Colonic mucosa (tissue), 4 donors: ENCODE data around the gene FAM32A. TPM values are rescaled to one million over a fixed set of nuclear protein-coding genes. Genes with fewer than 3 reads are reported as not detected.
"Not testable (repeated sequence)": the region's sequence is repeated elsewhere in the genome, so short reads cannot be mapped to it uniquely, and the experiment has no call there.

ENCODE experiments used
- DNase-seq: peaks from one replicate; pipeline ENCODE4 v3.0.0-alpha.2; 2020
- H3K27ac ChIP-seq: fragments of 200-600 bp; one replicate; pipeline ENCODE4 v1.8.0; 2021
- H3K27me3 ChIP-seq: fragments of 200-600 bp; one replicate; pipeline ENCODE4 v1.8.0; 2021
- H3K36me3 ChIP-seq: fragments of 200-600 bp; one replicate; pipeline ENCODE4 v1.8.0; 2021
- H3K4me1 ChIP-seq: fragments of 200-600 bp; one replicate; pipeline ENCODE4 v1.8.0; 2021; ENCODE audit warnings: mild to moderate bottlenecking
- H3K4me3 ChIP-seq: fragments of 200-600 bp; one replicate; pipeline ENCODE4 v1.8.0; 2021
- H3K9ac ChIP-seq, 2 donors: one replicate each; pipeline ENCODE4 v1.7.0; 2013; ENCODE audit warnings: control low read depth in 2 of 2, low read depth in 2 of 2, low read length in 2 of 2
- H3K9me3 ChIP-seq: fragments of 200-600 bp; one replicate; pipeline ENCODE4 v1.8.0; 2021
- intact Hi-C: fragments of 100-400 bp; cut with DNase I; formaldehyde crosslinking; loops from one replicate; pipeline ENCODE4 v1.14.1; 2022
- total RNA-seq, 2 donors: library from RNA; stranded (reverse); fragmentation: NEBNext Ultra II Directional in 1 of 2; extraction: Animal tissue kit (Norgen Biotek cat#: 25700) in 1 of 2; gene quantifications; one replicate each; pipeline ENCODE4 v1.2.1, GENCODE V29; 2021
- TF ChIP-seq, protein P1 (sequence below): fragments of 200-600 bp; IDR thresholded peaks from one replicate; pipeline ENCODE4 v1.8.0; 2022; ENCODE audit warnings: antibody characterized with exemption, mild to moderate bottlenecking
- donor health status: healthy.
- donor health status: DM: no; HTN: no; CAD: no.
- donor health status: DM: no; HTN: no; CAD: no.

The FAM32A gene
- total RNA-seq, 2 donors from 2014 or later, result 76.9 to 78.3 TPM

DNA sequence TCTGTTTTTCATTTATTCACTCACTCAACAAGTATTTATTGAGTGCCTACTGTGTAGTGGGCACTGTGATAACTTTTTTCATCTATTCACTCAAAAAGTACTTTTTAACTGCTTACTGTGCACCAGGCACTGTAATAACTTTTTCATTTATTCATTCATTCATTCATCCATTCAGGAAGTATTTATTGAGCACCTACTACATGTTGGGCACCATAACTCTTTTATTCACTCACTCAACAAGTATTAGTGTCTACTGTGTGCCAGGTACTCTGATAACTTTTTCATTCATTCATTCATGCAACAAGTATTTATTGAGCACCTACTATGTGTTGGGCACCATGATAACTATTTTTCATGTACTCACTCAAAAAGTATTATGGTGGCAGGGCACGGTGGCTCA is 18.8 kb upstream of the FAM32A start:
- DNase-seq, result no peak
- TF ChIP-seq, protein P1, sequence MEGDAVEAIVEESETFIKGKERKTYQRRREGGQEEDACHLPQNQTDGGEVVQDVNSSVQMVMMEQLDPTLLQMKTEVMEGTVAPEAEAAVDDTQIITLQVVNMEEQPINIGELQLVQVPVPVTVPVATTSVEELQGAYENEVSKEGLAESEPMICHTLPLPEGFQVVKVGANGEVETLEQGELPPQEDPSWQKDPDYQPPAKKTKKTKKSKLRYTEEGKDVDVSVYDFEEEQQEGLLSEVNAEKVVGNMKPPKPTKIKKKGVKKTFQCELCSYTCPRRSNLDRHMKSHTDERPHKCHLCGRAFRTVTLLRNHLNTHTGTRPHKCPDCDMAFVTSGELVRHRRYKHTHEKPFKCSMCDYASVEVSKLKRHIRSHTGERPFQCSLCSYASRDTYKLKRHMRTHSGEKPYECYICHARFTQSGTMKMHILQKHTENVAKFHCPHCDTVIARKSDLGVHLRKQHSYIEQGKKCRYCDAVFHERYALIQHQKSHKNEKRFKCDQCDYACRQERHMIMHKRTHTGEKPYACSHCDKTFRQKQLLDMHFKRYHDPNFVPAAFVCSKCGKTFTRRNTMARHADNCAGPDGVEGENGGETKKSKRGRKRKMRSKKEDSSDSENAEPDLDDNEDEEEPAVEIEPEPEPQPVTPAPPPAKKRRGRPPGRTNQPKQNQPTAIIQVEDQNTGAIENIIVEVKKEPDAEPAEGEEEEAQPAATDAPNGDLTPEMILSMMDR, result no peak
- H3K9me3 ChIP-seq, result no peaks in the 10 kb centered on the region
- intact Hi-C loops, result no loop called here
- H3K36me3 ChIP-seq, result no peaks in the 10 kb centered on the region
- H3K9ac ChIP-seq, result no peak overlapping the region
- no peak overlapping the region for H3K4me3 ChIP-seq
- H3K4me1 ChIP-seq, result no peaks in the 10 kb centered on the region
- H3K27ac ChIP-seq, result no peak overlapping the region
- no peaks in the 10 kb centered on the region for H3K27me3 ChIP-seq

DNA sequence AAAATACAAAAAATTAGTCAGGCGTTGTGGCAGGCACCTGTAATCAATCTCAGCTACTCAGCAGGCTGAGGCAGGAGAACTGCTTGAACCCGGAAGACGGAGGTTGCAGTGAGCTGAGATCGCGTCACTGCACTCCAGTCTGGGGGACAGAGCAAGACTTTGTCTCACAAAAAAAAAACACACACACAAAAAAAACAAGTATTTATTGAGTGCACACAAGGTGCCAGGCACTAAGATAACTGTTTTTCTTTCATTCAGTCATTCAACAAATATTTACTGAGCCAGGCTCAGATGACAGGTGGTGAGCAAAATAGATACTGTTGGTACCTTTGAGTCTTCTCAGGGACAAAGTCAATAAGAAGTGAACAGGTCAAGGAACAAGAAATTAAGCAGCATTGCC is 18.2 kb upstream of the FAM32A start:
- Histone ChIP-seq H3K27me3 (no peaks in the 10 kb centered on the region), H3K36me3 (no peaks in the 10 kb centered on the region), H3K4me3 (no peak overlapping the region), H3K9me3 (no peaks in the 10 kb centered on the region), H3K4me1 (no peaks in the 10 kb centered on the region), H3K9ac (no peak overlapping the region), H3K27ac (no peak overlapping the region)
- TF ChIP-seq, protein P1, result no peak
- intact Hi-C loops, result no loop called here
- no peak for DNase-seq

DNA sequence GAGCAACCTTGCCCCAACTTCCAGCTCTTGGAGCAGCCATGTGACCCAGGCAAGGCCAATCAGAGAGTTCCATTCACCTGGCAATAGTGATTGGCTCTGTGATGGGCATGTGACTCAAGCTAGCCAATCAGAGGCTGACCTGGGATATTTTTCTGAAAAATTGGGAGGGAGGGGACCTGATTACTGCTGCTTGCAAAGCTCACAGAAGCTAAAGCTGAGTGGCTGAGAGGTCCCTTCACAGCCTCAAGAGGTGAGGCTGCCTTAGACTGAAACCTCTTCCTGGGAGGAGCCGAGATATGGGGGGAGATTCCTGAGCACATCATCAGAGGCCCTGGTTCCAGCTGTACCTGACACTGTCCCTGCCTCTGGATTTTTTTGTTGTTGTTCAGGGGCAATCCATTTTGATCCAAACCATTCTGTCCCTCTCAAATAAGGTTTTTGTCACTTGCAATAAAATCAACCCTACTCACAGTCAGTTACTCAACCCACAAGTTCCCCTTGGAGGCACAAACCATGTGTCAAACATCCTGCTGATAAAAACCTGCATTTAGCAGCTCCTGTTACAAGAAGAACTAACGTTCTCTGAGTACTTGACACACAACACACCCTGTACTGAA is 16.6 kb upstream of the FAM32A start:
- no peak overlapping the region for H3K9ac ChIP-seq
- H3K4me3 ChIP-seq, result no peak overlapping the region
- intact Hi-C loops, result no loop called here
- H3K27me3 ChIP-seq, result no peaks in the 10 kb centered on the region
- no peaks in the 10 kb centered on the region for H3K36me3 ChIP-seq
- no peaks in the 10 kb centered on the region for H3K4me1 ChIP-seq
- DNase-seq, result no peak
- TF ChIP-seq, protein P1, result no peak
- H3K9me3 ChIP-seq, result no peaks in the 10 kb centered on the region
- no peak overlapping the region for H3K27ac ChIP-seq

DNA sequence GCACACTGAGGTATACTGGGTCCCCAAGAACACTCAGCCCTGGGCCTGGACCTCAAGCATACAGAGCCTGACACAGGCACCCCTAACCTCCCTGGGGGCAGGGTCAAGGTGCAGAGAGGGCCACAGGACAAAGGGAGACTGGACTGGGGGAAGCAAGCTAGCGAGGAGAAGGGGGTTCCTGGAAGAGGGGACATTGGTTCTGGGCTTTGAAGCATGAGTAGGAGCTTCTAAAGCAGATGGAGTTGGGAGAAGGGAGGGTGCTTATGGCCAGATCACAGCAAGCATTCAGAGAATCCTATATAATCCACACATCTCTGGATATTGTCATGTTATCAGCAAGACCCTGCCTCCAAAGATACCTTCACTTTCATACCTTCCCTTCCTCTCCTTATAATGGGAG is 15.1 kb upstream of the FAM32A start:
- TF ChIP-seq, protein P1, result no peak
- no peaks in the 10 kb centered on the region for H3K27me3 ChIP-seq
- H3K9me3 ChIP-seq, result no peaks in the 10 kb centered on the region
- H3K27ac ChIP-seq, result no peak overlapping the region
- H3K36me3 ChIP-seq, result no peaks in the 10 kb centered on the region
- H3K9ac ChIP-seq, result no peak overlapping the region
- no peak for DNase-seq
- H3K4me1 ChIP-seq, result no peaks in the 10 kb centered on the region
- intact Hi-C loops, result no loop called here
- no peak overlapping the region for H3K4me3 ChIP-seq

DNA sequence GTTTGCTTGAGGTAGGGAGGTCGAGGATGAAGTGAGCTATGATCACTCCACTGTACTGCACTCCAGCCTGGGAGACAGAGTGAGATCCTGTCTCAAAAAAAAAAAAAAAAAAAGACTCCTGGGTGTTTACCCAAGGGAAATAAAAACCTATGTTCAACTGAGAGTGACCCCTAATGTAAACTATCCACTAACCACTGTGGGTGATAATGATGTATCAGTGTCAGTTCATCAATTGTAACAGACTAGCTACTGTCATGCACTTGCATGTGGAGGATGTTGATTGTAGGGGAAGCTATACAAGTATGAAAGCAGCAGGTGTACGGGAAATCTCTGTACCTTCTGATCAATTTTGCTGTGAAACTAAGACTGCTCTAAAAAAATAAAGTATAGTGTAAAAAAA is 9.3 kb upstream of the FAM32A start:
- intact Hi-C loops, result loop anchor here (5.0 kb wide), 1 partner anchor 59 kb away; no protein-coding TSS in a partner anchor
- H3K36me3 ChIP-seq, result no peaks in the 10 kb centered on the region
- no peak overlapping the region for H3K27ac ChIP-seq
- DNase-seq, result no peak
- no peaks in the 10 kb centered on the region for H3K27me3 ChIP-seq
- no peaks in the 10 kb centered on the region for H3K9me3 ChIP-seq
- no peak overlapping the region for H3K9ac ChIP-seq
- no peak overlapping the region for H3K4me3 ChIP-seq
- H3K4me1 ChIP-seq, result no peaks in the 10 kb centered on the region
- TF ChIP-seq, protein P1, result no peak

DNA sequence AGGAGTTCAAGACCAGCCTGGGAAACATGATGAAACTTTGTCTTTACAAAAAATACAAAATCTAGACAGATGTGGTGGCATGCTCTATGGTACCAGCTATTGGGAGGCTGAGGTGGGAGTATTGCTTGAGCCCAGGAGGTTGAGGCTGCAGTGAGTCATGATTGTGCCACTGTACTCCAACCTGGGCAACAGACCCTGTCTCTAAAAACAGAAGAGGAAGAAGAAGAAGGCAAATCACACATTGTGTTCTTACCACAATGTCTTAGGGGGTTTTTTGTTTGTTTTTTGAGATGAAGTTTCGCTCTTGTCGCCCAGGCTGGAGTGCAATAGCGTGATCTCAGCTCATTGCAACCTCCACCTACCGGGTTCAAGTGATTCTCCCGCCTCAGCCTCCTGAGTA is 6.3 kb upstream of the FAM32A start:
- intact Hi-C loops, result loop anchor here (5.0 kb wide), 1 partner anchor 62 kb away; no protein-coding TSS in a partner anchor
- H3K9ac ChIP-seq, result not testable (repeated sequence)

More for the DNA sequence above, 6.3 kb upstream of the FAM32A start:
- not testable (repeated sequence) for H3K27ac ChIP-seq, H3K27me3 ChIP-seq, H3K9me3 ChIP-seq, H3K4me1 ChIP-seq, DNase-seq, H3K4me3 ChIP-seq, H3K36me3 ChIP-seq
